Measurements from ENCODE around the gene C2CD2L. TPM values are rescaled to one million over a fixed set of nuclear protein-coding genes. Genes with fewer than 3 reads are reported as not detected.

C2CD2L gene
- total and polyA plus RNA-seq, 2 of the 13 experiments (the other 11 are each of a cell fraction or from before 2014, with no cell fraction given), result 3.7 to 5.5 TPM

- no peak for TF ChIP-seq MZF1 (CRISPR knock-in tag; IDR thresholded peaks at IDR 0.05; ENCODE audit: borderline replicate concordance)
- TF ChIP-seq ZNF503 (CRISPR knock-in tag; IDR thresholded peaks at IDR 0.05), result no peak
- peak; percentile 91 for TF ChIP-seq ZNF776 (CRISPR knock-in tag; IDR thresholded peaks at IDR 0.05)
- peak; percentile 86 for TF ChIP-seq ZNF747 (CRISPR knock-in tag; IDR thresholded peaks at IDR 0.05; ENCODE audit: borderline replicate concordance)
- no peak for TF ChIP-seq MIXL1 (CRISPR knock-in tag; IDR thresholded peaks at IDR 0.05)
- no peak for TF ChIP-seq TBL1XR1 (IDR thresholded peaks at IDR 0.05; ENCODE audit: borderline replicate concordance, low read length, partially characterized antibody)
- peak; percentile 31; the same call in 1 of the 2 replicates for TF ChIP-seq ZNF317 (CRISPR knock-in tag; IDR thresholded peaks at IDR 0.05)
- TF ChIP-seq ZNF468 (CRISPR knock-in tag; IDR thresholded peaks at IDR 0.05), result no peak
- peak; percentile 95 for TF ChIP-seq CBX1 (IDR thresholded peaks at IDR 0.05; ENCODE audit: low read depth)
- TF ChIP-seq PATZ1 (CRISPR knock-in tag; IDR thresholded peaks at IDR 0.05), result no peak
- peak; percentile 19; the same call in 1 of the 2 replicates for TF ChIP-seq FOXP4 (CRISPR knock-in tag; IDR thresholded peaks at IDR 0.05)
- 0 out of 2 replicates have a peak, but pooled peaks have one; percentile 56 for TF ChIP-seq ZNF441 (CRISPR knock-in tag; IDR thresholded peaks at IDR 0.05; ENCODE audit: borderline replicate concordance)
- no peak for TF ChIP-seq RFX3 (CRISPR knock-in tag; IDR thresholded peaks at IDR 0.05)
- TF ChIP-seq ZHX1 (CRISPR knock-in tag; IDR thresholded peaks at IDR 0.05; ENCODE audit: low read depth), result peak; percentile 85; the same call in 1 of the 2 replicates
- peak; percentile 88 for TF ChIP-seq ZNF350 (CRISPR knock-in tag; IDR thresholded peaks at IDR 0.05; ENCODE audit: borderline replicate concordance, low read depth)
- TF ChIP-seq FLYWCH1 (CRISPR knock-in tag; IDR thresholded peaks at IDR 0.05), result 0 out of 2 replicates have a peak, but pooled peaks have one; percentile 68
- TF ChIP-seq CHD4 (IDR thresholded peaks at IDR 0.05; ENCODE audit: borderline replicate concordance, low read length), result no peak
- TF ChIP-seq ZNF83 (CRISPR knock-in tag; IDR thresholded peaks at IDR 0.05; ENCODE audit: borderline replicate concordance), result peak; percentile 28; the same call in 1 of the 2 replicates
- TF ChIP-seq GFI1 (CRISPR knock-in tag; IDR thresholded peaks at IDR 0.05; ENCODE audit: borderline replicate concordance), result no peak
- peak; percentile 75; the same call in 1 of the 2 replicates for TF ChIP-seq ZNF619 (CRISPR knock-in tag; IDR thresholded peaks at IDR 0.05)
- TF ChIP-seq FOXM1 (CRISPR knock-in tag; IDR thresholded peaks at IDR 0.05), result peak; percentile 91
Observed at GRCh38 chr11:119095066-119095880, 11.9 kb upstream of the C2CD2L start (continued).

Data from HepG2 (cell line).